Osteocyte (in vitro differentiated cells): ENCODE data around the gene CSMD2. TPM values are rescaled to one million over a fixed set of nuclear protein-coding genes. Genes with fewer than 3 reads are reported as not detected.

Experiments
- DNase-seq: peaks from one replicate; pipeline ENCODE4 v3.0.0; 2021; ENCODE audit warnings: mixed read lengths; ENCODE audit not compliant: unreplicated experiment; ENCODE audit errors: extremely low spot score
- H3K27ac Mint-ChIP-seq: one replicate; pipeline ENCODE4 v1.8.0; 2021; ENCODE audit warnings: mild to moderate bottlenecking, mixed read lengths; ENCODE audit not compliant: unreplicated experiment
- H3K27me3 Mint-ChIP-seq: one replicate; pipeline ENCODE4 v1.8.0; 2021; ENCODE audit warnings: mixed read lengths; ENCODE audit not compliant: unreplicated experiment
- H3K36me3 Mint-ChIP-seq: one replicate; pipeline ENCODE4 v1.8.0; 2021; ENCODE audit warnings: mixed read lengths; ENCODE audit not compliant: unreplicated experiment
- H3K4me1 Mint-ChIP-seq: one replicate; pipeline ENCODE4 v1.8.0; 2021; ENCODE audit warnings: mixed read lengths; ENCODE audit not compliant: unreplicated experiment
- H3K4me3 Mint-ChIP-seq: one replicate; pipeline ENCODE4 v1.8.0; 2021; ENCODE audit warnings: mild to moderate bottlenecking, moderate library complexity, mixed read lengths; ENCODE audit not compliant: unreplicated experiment
- H3K9me3 Mint-ChIP-seq: one replicate; pipeline ENCODE4 v1.8.0; 2021; ENCODE audit warnings: mixed read lengths; ENCODE audit not compliant: unreplicated experiment
- CTCF ChIP-seq: fragments of 200-600 bp; sonication (generic); IDR thresholded peaks from 2 replicates; pipeline ENCODE4 v1.5.0; 2021; ENCODE audit warnings: antibody characterized with exemption, mild to moderate bottlenecking, moderate library complexity
- total RNA-seq: library from RNA; stranded (reverse); gene quantifications from 2 replicates; pipeline ENCODE4 v1.2.1, GENCODE V29; 2021

Gene CSMD2
- total RNA-seq, 1 donor from 2014 or later, result not detected

GRCh38 chr1:34166191-34166624 is 1.2 kb upstream of the CSMD2 start:
- peaks cover 16% of the 10 kb centered on the region for H3K4me1 Mint-ChIP-seq
- H3K36me3 Mint-ChIP-seq, result no peaks in the 10 kb centered on the region
- no peak for DNase-seq
- H3K9me3 Mint-ChIP-seq, result no peaks in the 10 kb centered on the region
- H3K27me3 Mint-ChIP-seq, result peaks cover 50% of the 10 kb centered on the region
- no peak overlapping the region for H3K4me3 Mint-ChIP-seq
- no peak overlapping the region for H3K27ac Mint-ChIP-seq
- no peak for TF ChIP-seq CTCF

DNA sequence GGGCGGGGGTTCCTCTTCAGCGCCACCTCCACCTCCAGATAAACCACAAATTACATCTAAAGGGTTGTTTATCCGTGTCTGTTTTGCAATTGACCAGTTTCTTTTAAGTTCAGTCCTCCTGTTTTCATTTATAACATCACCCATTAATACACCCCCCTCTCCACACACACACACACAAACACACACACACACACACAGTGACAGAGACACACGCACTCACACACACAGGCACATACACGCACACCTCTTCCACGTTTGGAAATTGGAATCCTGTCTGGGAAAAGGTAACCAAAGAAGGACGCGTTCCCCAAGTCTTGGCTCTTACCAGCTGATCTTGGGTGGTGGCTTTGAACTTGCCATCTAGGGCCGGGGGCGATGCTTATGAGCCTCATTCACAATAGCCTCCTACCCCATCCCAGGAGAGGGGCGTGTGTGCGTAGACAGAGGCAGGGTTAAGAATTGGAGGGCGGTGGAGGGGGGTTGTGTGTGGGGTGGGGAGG is 442 bp upstream of the CSMD2 start:
- DNase-seq, result no peak
- Mint-ChIP-seq H3K9me3 (no peaks in the 10 kb centered on the region), H3K27me3 (peaks cover 55% of the 10 kb centered on the region), H3K4me3 (peak overlapping the region; percentile 54), H3K36me3 (no peaks in the 10 kb centered on the region), H3K27ac (no peak overlapping the region), H3K4me1 (peaks cover 16% of the 10 kb centered on the region)
- TF ChIP-seq CTCF, result no peak

DNA sequence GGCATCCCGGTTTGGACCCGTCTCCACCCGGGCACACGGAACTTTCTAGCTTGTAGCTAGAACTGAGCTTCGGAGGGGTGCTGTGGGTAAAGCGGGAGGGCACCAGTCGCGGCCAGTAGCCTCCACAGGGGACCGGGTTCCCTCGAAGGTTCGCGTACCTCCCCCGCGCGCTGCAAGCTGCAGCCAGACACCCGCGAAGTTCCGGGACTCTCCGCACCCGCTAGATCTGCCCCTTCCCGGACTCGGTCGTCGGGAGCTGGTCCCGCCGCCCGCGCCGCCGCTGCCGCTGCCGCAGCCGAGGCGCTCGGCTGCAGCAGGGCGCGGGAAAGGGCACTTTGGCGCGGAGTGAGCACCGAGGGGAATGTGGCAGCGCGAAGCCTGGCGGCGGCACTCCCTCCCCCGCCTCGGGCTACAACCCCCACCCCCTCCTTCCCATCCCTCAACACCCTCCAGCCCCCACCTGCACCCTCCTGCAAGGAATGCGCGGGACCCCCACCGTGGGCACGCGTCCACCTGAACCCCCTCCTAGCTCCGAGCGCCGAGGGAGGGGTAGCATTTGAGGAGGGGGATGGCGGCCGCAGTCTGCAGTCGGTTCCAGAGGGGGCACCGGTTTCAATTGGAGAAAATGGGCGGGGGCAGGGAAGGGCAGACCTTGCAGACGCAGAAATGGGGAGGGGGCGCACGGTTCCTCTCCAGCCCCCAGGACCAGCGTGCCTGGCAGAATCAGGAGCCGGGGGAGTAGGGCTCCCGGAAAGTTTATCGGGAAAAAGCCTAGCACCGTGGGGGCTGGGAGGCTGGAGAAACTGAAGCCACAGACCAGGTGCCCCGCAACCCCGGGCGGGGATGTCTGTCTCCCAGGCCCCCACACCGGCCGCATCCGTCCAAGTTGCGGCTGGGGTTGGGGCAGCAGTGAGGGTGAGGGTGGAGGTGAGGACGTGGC is 968 bp downstream of the CSMD2 start:
- peaks cover 16% of the 10 kb centered on the region for H3K4me1 Mint-ChIP-seq
- DNase-seq, result no peak
- H3K27me3 Mint-ChIP-seq, result peaks cover 50% of the 10 kb centered on the region
- no peaks in the 10 kb centered on the region for H3K36me3 Mint-ChIP-seq
- H3K27ac Mint-ChIP-seq, result no peak overlapping the region
- no peaks in the 10 kb centered on the region for H3K9me3 Mint-ChIP-seq
- peak overlapping the region; percentile 63 for H3K4me3 Mint-ChIP-seq
- TF ChIP-seq CTCF, result no peak

- Mint-ChIP-seq H3K36me3 (no peaks in the 10 kb centered on the region), H3K4me1 (peaks cover 16% of the 10 kb centered on the region), H3K4me3 (peak overlapping the region; percentile 63), H3K9me3 (no peaks in the 10 kb centered on the region), H3K27me3 (peaks cover 45% of the 10 kb centered on the region), H3K27ac (no peak overlapping the region)
- peak; percentile 48 for TF ChIP-seq CTCF
- DNase-seq, result no peak
These were observed 1.9 kb downstream of the CSMD2 start for GRCh38 chr1:34162852-34163766.
